ENCODE measurements around the gene OR2A14.
"Not testable (repeated sequence)": the region's sequence is repeated elsewhere in the genome, so short reads cannot be mapped to it uniquely, and the experiment has no call there.

The OR2A14 gene

GRCh38 chr7:144178380-144179164 is 55.6 kb downstream of the OR2A14 start:
- not testable (repeated sequence) for H3K27ac ChIP-seq (ENCODE audit: low read length); H3K4me3 ChIP-seq (ENCODE audit: low read length); H3K4me2 ChIP-seq (ENCODE audit: low read length)

GRCh38 chr7:144179165-144179479 is 56.1 kb downstream of the OR2A14 start:
- H3K27ac ChIP-seq (ENCODE audit: low read length); H3K4me3 ChIP-seq (ENCODE audit: low read length); H3K36me3 ChIP-seq (replicated peaks; ENCODE audit: low read depth, low read length); H3K4me2 ChIP-seq (ENCODE audit: low read length); H3K9ac ChIP-seq (ENCODE audit: low read length); H3K9me3 ChIP-seq (ENCODE audit: insufficient read depth, low read length); H2AFZ ChIP-seq (ENCODE audit: low read depth, low read length); H4K20me1 ChIP-seq (ENCODE audit: insufficient read depth, low read length); H3K4me1 ChIP-seq (ENCODE audit: low read length); H3K79me2 ChIP-seq (ENCODE audit: low read length): not testable (repeated sequence)
- H3K27me3 ChIP-seq (ENCODE audit: low read depth, low read length), result peaks cover 25% of the 10 kb centered on the region

More at GRCh38 chr7:144178380-144179164, 55.6 kb downstream of the OR2A14 start:
- peaks cover 27% of the 10 kb centered on the region for H3K27me3 ChIP-seq (ENCODE audit: low read depth, low read length)
- not testable (repeated sequence) for H3K36me3 ChIP-seq (replicated peaks; ENCODE audit: low read depth, low read length); H4K20me1 ChIP-seq (ENCODE audit: insufficient read depth, low read length); H3K79me2 ChIP-seq (ENCODE audit: low read length); H3K9me3 ChIP-seq (ENCODE audit: insufficient read depth, low read length); H3K9ac ChIP-seq (ENCODE audit: low read length); H2AFZ ChIP-seq (ENCODE audit: low read depth, low read length); H3K4me1 ChIP-seq (ENCODE audit: low read length)
- peak; percentile 41 for TF ChIP-seq CTCF (IDR thresholded peaks at IDR 0.05; ENCODE audit: low read depth, low read length)
